Stimulated activated CD4-positive, alpha-beta T cell treated with anti-CD3 and anti-CD28 coated beads, Interleukin-15, amount 100 ng/mL, for 24 hours (primary cell): ENCODE results near the gene GJE1.

Source experiments
- DNase-seq: peaks from one replicate; pipeline ENCODE4 v3.0.0-alpha.2; 2020

The GJE1 gene

GRCh38 chr6:142167071-142167470 is 34.3 kb downstream of the GJE1 start:
- no peak for DNase-seq

GRCh38 chr6:142167486-142167885 is 34.8 kb downstream of the GJE1 start:
- no peak for DNase-seq

GRCh38 chr6:142171351-142171750 is 38.6 kb downstream of the GJE1 start:
- no peak for DNase-seq

- DNase-seq = no peak
These were observed 40.0 kb downstream of the GJE1 start for GRCh38 chr6:142172758-142173157.

GRCh38 chr6:142173980-142174379 is 41.3 kb downstream of the GJE1 start:
- no peak for DNase-seq

GRCh38 chr6:142174703-142175102 is 42.0 kb downstream of the GJE1 start:
- no peak for DNase-seq

GRCh38 chr6:142178129-142178528 is 45.4 kb downstream of the GJE1 start:
- no peak for DNase-seq

- no peak for DNase-seq
These were observed 49.3 kb downstream of the GJE1 start for GRCh38 chr6:142182004-142182403.

- DNase-seq = no peak
These were observed 50.6 kb downstream of the GJE1 start for GRCh38 chr6:142183351-142183750.

- no peak for DNase-seq
These were observed 51.6 kb downstream of the GJE1 start for GRCh38 chr6:142184307-142184706.
